H1 (cell line): ENCODE data around the gene LRP3.

Source experiments
- BRCA1 ChIP-seq: IDR thresholded peaks from 2 replicates; pipeline ENCODE4 v1.6.1; 2012; ENCODE audit warnings: low read depth, low read length, improper control_type of control experiment
- CTCF ChIP-seq, 3 experiments: IDR thresholded peaks; 1 replicate in 2 of 3; 2 replicates in 1 of 3; pipeline versions ENCODE4 v1.5.1 to v1.6.1; 2011; ENCODE audit warnings: low read length in 3 of 3, mild to moderate bottlenecking in 3 of 3, inconsistent platforms in 2 of 3, low read depth in 1 of 3, moderate library complexity in 1 of 3; ENCODE audit not compliant: insufficient read depth in 1 of 3; ENCODE audit errors: control extremely low read depth in 1 of 3
- EP300 ChIP-seq, 2 experiments: IDR thresholded peaks; 1 replicate in 1 of 2; 2 replicates in 1 of 2; pipeline ENCODE4 v1.6.1; 2011 to 2012; ENCODE audit warnings: low read depth in 2 of 2, low read length in 2 of 2, mild to moderate bottlenecking in 2 of 2, borderline replicate concordance in 1 of 2, inconsistent platforms in 1 of 2, moderate library complexity in 1 of 2
- EZH2 ChIP-seq: fragments of 200-600 bp; sonication (generic); IDR thresholded peaks from 2 replicates; pipeline ENCODE4 v1.7.1; 2012; ENCODE audit warnings: low read depth, mild to moderate bottlenecking, moderate library complexity, low read length, inconsistent platforms; ENCODE audit not compliant: severe bottlenecking
- FOSL1 ChIP-seq: IDR thresholded peaks from 2 replicates; pipeline ENCODE4 v1.6.1; 2011; ENCODE audit warnings: mild to moderate bottlenecking, low read depth, low read length, moderate library complexity; ENCODE audit not compliant: insufficient read depth
- POLR2A ChIP-seq, 2 experiments: IDR thresholded peaks; 1 replicate in 1 of 2; 2 replicates in 1 of 2; pipeline ENCODE4 v1.6.1; 2011; ENCODE audit warnings: low read depth in 2 of 2, low read length in 2 of 2, mild to moderate bottlenecking in 2 of 2; ENCODE audit errors: control extremely low read depth in 1 of 2
- POLR2AphosphoS5 ChIP-seq: IDR thresholded peaks from 2 replicates; pipeline ENCODE4 v1.6.1; 2011; ENCODE audit warnings: low read depth, low read length
- SIN3A ChIP-seq, 2 experiments: IDR thresholded peaks in 1 of 2; conservative IDR thresholded peaks in 1 of 2; 2 replicates each; pipeline ENCODE4 v1.6.1; 2011 to 2012; ENCODE audit warnings: low read length in 2 of 2, improper control_type of control experiment in 1 of 2, low read depth in 1 of 2, mild to moderate bottlenecking in 1 of 2
- SP1 ChIP-seq: IDR thresholded peaks from 2 replicates; pipeline ENCODE4 v1.6.1; 2011; ENCODE audit warnings: low read depth, low read length
- TBP ChIP-seq: IDR thresholded peaks from 2 replicates; pipeline ENCODE4 v1.6.1; 2011; ENCODE audit warnings: low read depth, low read length, improper control_type of control experiment
- ZNF274 ChIP-seq: IDR thresholded peaks from 2 replicates; pipeline ENCODE4 v1.7.0; 2012; ENCODE audit warnings: low read length, borderline replicate concordance; ENCODE audit errors: extremely low read depth

GRCh38 chr19:33201886-33202545 lies 7.9 kb downstream of the LRP3 start:
- TF ChIP-seq SIN3A (conservative IDR thresholded peaks at IDR 0.05 in 1 of 2, IDR thresholded peaks at IDR 0.05 in 1 of 2; ENCODE audit: low read depth in 1 of 2, low read length in 2 of 2): no peak
- no peak for TF ChIP-seq CTCF (IDR thresholded peaks at IDR 0.05; ENCODE audit: control extremely low read depth in 1 of 3, insufficient read depth in 1 of 3, low read depth in 1 of 3, low read length in 3 of 3)
- no peak for TF ChIP-seq TBP
- TF ChIP-seq POLR2A (IDR thresholded peaks at IDR 0.05; ENCODE audit: control extremely low read depth in 1 of 2, low read depth in 2 of 2, low read length in 2 of 2): no peak
- no peak for TF ChIP-seq ZNF274
- no peak for TF ChIP-seq EP300 (IDR thresholded peaks at IDR 0.05; ENCODE audit: borderline replicate concordance in 1 of 2, low read depth in 2 of 2, low read length in 2 of 2)
- TF ChIP-seq SP1: no peak
- no peak for TF ChIP-seq FOSL1
- no peak for TF ChIP-seq POLR2AphosphoS5
- no peak for TF ChIP-seq EZH2
- no peak for TF ChIP-seq BRCA1
